Type B pancreatic cell (in vitro differentiated cells): ENCODE data around the gene DEDD. TPM values are rescaled to one million over a fixed set of nuclear protein-coding genes. Genes with fewer than 3 reads are reported as not detected.

Source experiments
- DNase-seq: peaks from one replicate; pipeline ENCODE4 v3.0.0; 2021; ENCODE audit warnings: mixed read lengths; ENCODE audit not compliant: unreplicated experiment; ENCODE audit errors: extremely low spot score
- H3K27ac Mint-ChIP-seq: 2 replicates; pipeline ENCODE4 v1.8.0; 2021; ENCODE audit warnings: mild to moderate bottlenecking, mixed read lengths
- H3K27me3 Mint-ChIP-seq: 2 replicates; pipeline ENCODE4 v1.8.0; 2021; ENCODE audit warnings: mixed read lengths
- H3K36me3 Mint-ChIP-seq: 2 replicates; pipeline ENCODE4 v1.8.0; 2021; ENCODE audit warnings: mixed read lengths
- H3K4me1 Mint-ChIP-seq: one replicate; pipeline ENCODE4 v1.8.0; 2021; ENCODE audit warnings: mixed read lengths; ENCODE audit not compliant: unreplicated experiment
- H3K4me3 Mint-ChIP-seq: 2 replicates; pipeline ENCODE4 v1.8.0; 2021; ENCODE audit warnings: mild to moderate bottlenecking, mixed read lengths
- H3K9me3 Mint-ChIP-seq: 2 replicates; pipeline ENCODE4 v1.8.0; 2021; ENCODE audit warnings: mixed read lengths
- total RNA-seq: library from RNA; stranded (reverse); gene quantifications from 2 replicates; pipeline ENCODE4 v1.2.1, GENCODE V29; 2021; ENCODE audit warnings: low replicate concordance
- TF ChIP-seq, protein P1 (sequence below): fragments of 200-600 bp; sonication (generic); conservative IDR thresholded peaks from 2 replicates; pipeline ENCODE4 v1.5.0; 2021; ENCODE audit warnings: antibody characterized with exemption, mild to moderate bottlenecking

The DEDD gene
- total RNA-seq, 1 donor from 2014 or later: 41.0 TPM

DNA sequence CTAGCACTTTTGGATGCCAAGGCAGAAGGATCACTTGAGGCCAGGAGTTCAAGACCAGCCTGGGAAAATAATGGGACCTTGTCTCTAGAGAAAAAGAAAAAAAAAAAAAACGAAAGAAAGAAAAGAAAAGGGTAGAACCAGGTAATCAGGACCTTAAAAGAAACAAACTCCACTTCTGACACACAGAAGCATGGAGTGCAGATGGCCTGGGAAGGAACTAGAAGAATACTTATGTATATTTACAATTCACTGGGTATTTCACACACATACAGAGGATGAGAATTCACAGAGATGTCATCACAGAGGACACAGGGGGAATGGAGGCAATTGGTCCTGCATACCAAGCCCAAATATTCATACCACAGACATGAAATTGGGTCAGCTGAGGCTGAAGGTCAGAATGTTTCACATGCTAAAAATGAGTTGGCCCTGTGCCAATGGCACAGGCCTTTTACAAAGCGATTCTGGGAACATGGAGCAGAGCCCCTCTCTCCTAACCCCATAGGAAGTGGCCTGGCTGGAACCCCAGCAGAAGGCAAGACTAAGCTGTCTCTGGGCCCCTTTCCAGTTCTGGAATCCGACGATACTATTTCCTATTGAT is 40.4 kb upstream of the DEDD start:
- no peak for DNase-seq
- H3K4me1 Mint-ChIP-seq: peaks cover 22% of the 10 kb centered on the region
- H3K9me3 Mint-ChIP-seq: no peaks in the 10 kb centered on the region
- H3K27ac Mint-ChIP-seq: peak overlapping the region; percentile 43
- TF ChIP-seq, protein P1, sequence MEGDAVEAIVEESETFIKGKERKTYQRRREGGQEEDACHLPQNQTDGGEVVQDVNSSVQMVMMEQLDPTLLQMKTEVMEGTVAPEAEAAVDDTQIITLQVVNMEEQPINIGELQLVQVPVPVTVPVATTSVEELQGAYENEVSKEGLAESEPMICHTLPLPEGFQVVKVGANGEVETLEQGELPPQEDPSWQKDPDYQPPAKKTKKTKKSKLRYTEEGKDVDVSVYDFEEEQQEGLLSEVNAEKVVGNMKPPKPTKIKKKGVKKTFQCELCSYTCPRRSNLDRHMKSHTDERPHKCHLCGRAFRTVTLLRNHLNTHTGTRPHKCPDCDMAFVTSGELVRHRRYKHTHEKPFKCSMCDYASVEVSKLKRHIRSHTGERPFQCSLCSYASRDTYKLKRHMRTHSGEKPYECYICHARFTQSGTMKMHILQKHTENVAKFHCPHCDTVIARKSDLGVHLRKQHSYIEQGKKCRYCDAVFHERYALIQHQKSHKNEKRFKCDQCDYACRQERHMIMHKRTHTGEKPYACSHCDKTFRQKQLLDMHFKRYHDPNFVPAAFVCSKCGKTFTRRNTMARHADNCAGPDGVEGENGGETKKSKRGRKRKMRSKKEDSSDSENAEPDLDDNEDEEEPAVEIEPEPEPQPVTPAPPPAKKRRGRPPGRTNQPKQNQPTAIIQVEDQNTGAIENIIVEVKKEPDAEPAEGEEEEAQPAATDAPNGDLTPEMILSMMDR: no peak
- H3K36me3 Mint-ChIP-seq: peaks cover 21% of the 10 kb centered on the region
- no peaks in the 10 kb centered on the region for H3K27me3 Mint-ChIP-seq
- no peak overlapping the region for H3K4me3 Mint-ChIP-seq

DNA sequence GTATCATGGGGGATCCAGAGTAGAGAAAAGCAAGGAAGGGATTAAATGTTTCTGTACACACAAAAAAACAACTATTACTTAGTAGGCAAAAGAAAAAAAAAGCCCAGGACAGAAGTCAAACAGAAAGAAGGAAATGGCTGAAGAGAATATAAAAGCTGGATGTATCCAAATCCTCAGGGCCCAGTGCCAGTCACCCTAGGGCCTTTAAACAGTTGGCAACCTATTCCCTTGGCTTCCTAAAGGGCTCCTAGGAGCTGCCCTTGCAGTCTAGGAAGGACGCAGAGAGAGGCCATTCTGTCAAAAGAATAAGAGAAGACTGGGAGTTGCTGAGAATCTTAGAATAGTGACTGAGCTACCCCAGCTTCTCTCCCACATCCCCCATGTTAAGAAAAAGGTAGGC is 39.9 kb upstream of the DEDD start:
- peak overlapping the region; percentile 43 for H3K27ac Mint-ChIP-seq
- no peak overlapping the region for H3K4me3 Mint-ChIP-seq
- DNase-seq: no peak

DNA sequence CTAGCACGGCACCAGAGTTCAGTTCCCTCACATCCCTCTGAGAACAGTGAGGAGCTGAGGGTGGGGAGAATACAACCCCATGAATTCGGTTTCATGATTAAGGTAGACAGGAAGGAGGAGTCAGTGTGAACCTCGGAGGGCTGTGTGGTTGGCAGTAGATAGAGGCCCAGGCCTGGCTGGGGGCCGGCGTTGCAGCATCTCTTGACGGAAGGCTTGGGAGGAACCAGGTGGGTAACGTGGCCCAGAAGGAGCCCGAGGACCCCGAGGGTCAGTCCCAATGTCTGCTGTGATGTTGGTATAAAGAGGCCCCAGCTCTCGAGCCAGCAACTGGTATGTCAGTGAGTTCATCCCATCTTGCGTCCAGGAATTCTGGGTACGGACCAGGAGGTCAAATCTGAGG is 39.2 kb upstream of the DEDD start:
- DNase-seq: no peak
- Mint-ChIP-seq H3K4me3 (no peak overlapping the region), H3K27ac (no peak overlapping the region), H3K9me3 (no peaks in the 10 kb centered on the region), H3K4me1 (peaks cover 15% of the 10 kb centered on the region), H3K36me3 (peaks cover 18% of the 10 kb centered on the region), H3K27me3 (no peaks in the 10 kb centered on the region)
- TF ChIP-seq, protein P1: no peak

More for the DNA sequence above, 39.9 kb upstream of the DEDD start:
- TF ChIP-seq, protein P1: no peak
- Mint-ChIP-seq H3K27me3 (no peaks in the 10 kb centered on the region), H3K9me3 (no peaks in the 10 kb centered on the region), H3K36me3 (peaks cover 21% of the 10 kb centered on the region), H3K4me1 (peaks cover 18% of the 10 kb centered on the region)

DNA sequence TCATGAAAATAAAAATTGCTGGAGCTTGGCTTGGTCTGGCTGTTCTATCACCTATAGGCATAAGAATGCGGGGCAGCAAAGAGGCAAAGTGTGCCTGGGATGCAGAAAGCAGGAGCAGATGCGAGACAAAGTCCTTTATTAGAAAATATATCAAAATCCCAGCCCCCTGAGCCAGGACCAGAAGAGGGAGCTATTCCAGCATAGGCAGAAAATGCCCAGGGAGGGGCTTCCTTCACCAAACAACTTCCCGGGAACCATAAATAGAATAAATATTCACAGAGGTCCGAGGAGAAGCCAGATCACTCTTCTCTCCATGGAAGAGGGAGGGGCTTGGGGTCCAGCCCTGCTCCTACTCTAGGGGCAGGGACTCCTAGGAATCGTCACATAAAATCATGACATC is 38.7 kb upstream of the DEDD start:
- H3K36me3 Mint-ChIP-seq: peaks cover 18% of the 10 kb centered on the region
- H3K4me1 Mint-ChIP-seq: peaks cover 11% of the 10 kb centered on the region
- H3K9me3 Mint-ChIP-seq: no peaks in the 10 kb centered on the region
- no peak overlapping the region for H3K27ac Mint-ChIP-seq
- TF ChIP-seq, protein P1: no peak
- no peak for DNase-seq
- no peak overlapping the region for H3K4me3 Mint-ChIP-seq
- no peaks in the 10 kb centered on the region for H3K27me3 Mint-ChIP-seq

DNA sequence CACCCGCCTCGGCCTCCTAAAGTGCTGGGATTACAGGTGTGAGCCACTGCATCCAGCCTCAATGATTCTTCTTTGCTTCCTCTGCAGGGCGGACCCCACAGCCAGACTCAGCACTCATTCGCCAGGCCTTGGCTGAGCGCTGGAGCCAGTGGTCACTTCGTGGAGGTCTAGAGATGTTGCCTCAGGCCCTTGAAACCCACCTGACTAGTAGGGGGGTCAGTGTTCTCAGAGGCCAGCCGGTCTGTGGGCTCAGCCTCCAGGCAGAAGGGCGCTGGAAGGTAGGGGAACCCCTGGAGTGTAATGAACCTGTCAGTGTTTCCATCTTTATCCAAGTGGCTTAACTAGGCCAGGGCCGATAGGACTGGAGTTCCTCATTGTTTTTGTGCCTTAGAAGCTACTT is 36.4 kb upstream of the DEDD start:
- H3K36me3 Mint-ChIP-seq: peaks cover 13% of the 10 kb centered on the region
- peaks cover 5% of the 10 kb centered on the region for H3K4me1 Mint-ChIP-seq
- H3K27me3 Mint-ChIP-seq: no peaks in the 10 kb centered on the region
- no peak overlapping the region for H3K27ac Mint-ChIP-seq
- no peaks in the 10 kb centered on the region for H3K9me3 Mint-ChIP-seq
- no peak for DNase-seq
- H3K4me3 Mint-ChIP-seq: peak overlapping the region; percentile 97
- TF ChIP-seq, protein P1: no peak
